Medulla oblongata (tissue), 1 donor: Measurements from ENCODE around the gene SLC39A11.

Experiments
- DNase-seq: peaks from one replicate; pipeline ENCODE4 v3.0.0-alpha.2; 2015; ENCODE audit errors: extremely low spot score

Gene SLC39A11

DNA sequence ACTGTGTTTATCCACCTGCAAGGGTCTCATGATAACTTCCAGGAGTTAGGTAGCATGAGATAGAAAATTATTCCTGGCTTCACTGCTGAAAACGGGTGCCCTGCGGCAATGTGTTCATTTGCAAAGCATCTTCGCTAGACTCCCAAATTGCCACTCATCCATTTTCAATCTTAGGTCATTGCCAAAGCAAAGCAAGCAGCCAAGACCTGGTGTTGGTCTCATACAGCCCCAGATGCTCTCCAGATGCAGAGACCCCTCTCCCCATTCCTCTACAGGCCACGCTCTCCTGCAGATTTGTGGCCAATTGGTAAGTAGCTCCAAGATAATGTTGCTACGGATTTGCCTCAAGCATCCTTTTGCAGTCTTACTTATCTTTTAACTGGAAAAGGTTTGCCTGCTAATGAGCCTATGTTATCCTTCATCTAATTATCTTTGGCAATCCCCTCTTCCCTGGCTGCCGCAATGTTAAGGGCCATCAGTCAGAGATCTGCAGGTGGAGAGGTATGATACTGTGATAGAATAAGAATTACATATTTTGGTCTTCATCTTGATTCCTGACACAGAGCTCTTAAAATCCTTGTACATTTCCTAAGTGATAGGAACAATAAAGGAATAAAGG lies 222.0 kb downstream of the SLC39A11 start:
- no peak for DNase-seq

DNA sequence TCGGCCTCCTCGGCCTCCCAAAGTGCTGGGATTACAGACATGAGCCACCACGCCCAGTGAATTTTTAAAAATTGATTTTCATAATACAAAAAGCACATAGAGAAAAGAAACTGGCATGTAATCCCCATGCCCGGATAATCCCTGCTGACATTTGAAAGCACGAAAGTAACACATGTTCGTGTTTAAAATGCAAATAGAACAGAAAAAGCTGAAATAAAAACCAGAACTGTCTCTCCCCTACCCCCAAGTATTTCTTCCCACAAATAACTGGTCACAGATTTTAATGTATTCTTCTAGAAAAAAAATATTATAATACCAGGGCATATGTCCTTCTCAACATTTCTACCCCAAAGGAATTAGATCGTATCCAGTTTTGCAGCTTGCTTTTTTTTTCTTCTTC lies 222.9 kb downstream of the SLC39A11 start:
- no peak for DNase-seq

DNA sequence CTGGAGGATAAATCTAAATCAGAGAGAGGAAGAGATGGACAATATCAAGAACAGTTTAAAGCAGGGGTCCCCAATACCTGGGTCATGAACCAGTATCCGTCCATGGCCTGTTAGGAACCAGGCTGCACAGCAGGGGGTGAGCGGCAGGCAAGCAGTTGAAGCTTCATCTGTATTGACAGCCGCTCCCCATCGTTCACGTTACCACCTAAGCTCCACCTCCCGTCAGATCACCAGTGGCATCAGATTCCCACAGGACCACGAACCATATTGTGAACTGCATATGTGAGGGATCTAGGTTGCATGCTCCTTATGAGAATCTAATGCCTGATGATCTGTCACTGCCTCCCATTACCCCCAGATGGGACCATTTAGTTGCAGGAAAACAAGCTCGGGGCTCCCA lies 226.5 kb downstream of the SLC39A11 start:
- DNase-seq: no peak

DNA sequence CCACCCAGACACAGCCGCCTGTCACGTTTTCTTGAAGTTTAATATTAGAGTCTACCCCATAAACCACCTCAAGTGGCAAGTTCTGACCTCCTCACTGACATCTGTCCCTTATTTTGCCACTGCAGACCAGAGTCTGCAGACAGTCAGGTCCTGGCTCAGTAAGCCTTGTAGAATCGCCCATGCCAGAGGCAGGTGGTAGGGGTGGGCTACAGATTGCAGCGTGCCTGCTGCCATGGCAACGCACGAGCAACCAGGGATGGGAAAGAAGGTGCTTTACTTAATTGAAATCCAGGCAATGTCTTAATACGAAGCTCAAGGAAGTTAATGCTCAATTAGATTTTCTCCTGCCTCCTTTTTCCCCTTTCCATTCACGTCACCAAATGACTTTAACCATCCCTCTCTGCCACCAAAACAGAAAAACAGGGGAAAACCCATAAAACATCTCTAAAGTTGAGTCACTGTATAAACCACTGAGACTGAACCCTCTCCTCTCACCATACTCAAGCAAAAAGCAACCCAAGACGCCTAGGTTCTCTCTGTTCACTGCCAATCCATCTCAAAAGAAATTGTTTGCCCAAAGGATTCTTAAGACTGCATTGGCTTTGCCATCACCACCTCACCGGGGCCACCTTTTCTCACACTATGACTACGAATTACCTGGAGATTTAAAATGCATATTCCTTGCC lies 228.8 kb downstream of the SLC39A11 start:
- DNase-seq: no peak

DNA sequence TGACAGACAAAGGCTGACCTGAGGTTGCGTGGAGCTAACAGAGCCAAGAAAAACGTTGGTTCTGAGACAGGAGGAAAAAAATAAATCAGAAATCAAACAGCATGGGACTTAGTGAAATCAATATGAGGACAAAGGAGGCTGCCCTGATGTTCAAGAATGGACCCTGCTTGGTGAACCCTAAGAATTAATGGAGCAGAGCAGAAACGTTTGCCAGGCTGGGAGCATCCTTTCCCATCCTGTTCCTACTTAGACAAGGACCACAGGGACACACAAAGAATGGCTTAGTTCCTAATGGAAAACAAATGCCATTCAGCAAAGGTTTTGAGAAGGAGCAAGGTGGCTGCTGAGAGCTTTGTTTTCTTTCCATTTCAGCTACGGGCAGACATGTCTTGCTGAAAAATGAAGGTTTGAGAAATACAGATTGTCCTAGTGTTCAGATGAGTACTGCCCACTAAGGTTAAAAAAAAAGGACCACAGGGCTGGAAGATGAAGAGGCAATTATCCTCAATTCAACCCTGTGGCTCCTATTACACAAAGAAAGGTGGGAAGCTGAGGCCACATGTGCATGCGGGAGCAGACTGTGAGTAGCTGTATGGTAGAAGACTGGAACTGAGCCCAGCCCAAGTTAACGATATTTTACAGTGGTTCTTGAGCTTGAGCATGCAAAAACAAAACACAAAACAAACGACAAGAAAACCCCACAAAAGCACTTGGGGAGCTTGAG lies 230.1 kb downstream of the SLC39A11 start:
- DNase-seq: no peak

DNA sequence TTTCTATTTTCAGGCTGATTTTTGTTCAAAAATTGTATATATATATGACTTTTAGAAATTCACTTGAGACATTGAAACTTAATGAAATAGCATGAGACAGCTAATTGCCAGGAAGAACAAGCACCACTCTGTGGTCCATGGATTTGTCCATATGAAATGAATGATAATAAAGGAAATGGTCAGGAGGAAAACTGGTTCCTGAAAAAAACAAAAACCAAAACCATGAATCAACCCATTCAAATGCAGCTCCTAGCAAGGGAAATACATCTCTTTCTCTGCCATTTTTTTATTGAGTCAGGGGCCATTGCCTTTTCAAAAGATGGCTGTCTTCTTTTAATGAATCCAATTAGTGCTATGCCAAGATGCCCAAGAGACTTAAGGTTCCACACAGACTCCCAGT lies 230.7 kb downstream of the SLC39A11 start:
- no peak for DNase-seq

DNA sequence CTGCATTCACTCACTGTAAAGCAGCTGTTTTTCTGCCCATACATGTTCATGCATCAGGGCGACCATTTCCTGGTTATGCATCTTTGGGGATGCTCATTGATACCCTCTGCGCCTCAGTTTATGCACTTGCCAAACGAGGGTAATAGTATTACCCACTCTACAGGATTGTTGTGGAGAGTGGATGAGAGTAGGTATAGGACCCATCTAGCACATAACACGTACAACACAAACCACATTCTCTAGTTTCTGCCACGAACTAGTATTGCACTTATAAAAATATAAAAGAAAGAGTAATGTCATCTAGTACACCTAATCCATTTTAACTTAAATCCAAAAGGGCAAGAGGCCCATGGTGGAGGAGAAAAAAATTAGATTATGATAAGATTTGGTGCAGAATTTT lies 231.7 kb downstream of the SLC39A11 start:
- no peak for DNase-seq

DNA sequence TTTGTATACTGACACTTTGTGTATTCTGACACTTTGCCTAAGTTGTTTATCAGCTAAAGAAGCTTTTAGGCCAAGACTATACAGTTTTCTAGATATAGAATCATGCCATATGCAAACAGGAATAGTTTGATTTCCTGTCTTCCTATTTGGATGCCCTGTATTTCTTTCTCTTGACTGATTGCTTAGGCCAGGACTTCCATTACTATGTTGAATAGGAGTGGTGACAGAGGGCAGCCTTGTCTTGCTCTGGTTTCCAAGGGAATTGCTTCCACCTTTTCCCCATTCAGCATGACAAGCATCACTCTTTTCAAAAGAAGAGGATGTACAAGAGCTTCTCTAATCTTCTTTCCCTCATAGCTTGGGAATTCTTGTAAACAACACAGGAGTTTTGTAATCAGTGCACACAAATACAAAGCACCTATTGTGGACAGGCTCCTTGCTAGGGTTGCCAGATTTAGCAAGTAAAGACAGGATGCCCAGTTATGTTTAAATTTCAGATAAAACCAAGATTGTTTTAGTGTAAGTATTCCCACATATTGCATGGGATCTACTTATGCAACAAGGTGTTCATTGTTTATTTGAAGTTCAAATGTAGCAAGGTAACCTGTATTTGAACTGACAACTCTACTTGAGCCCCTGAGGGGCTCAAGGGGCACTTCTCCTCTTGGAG lies 233.5 kb downstream of the SLC39A11 start:
- no peak for DNase-seq

DNA sequence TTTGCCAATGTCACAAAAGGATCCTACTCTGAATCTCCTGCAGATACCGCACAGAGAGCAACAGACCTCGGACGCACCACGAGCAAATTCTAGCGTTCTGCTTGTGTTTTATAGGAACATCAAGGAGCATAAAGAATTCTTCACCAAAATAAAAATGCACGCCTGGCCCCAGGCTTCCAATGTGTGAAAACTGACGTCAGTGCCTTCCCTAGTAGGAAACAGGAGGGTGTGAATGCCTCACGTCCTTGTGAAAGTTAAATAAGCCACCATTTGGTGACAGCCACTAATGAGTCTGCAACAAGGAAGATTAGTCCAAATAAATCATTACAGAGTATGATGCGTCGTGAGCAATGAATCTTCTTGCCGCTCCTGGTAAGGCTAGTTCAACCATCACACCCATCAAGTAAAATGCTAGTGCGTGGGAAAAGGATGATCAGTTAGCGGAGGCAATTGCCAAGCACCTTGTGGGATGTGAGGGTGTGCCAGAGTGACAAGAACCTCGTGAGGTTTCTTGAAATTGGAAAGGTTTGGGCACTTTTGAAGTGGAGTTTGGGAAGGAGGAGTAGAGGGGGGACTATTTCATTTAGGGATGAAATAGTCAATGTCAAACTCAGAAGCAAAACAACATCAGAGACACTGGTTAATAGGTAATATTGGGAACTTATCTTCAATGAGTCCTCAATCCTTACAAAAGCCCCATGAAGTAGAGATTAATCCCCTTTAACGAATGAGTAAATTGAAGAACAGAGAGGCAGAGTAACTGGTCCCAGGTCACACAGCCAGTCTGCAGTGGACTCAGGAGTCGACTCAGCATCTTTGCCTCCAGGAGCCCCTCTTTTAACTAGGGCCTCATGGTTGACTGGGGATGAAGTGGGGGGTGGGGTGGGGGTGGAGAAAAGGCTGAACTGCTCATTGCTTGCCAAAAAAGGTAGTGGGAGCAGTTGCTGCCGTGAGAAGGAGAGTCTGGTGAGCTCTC lies 238.8 kb downstream of the SLC39A11 start:
- no peak for DNase-seq

DNA sequence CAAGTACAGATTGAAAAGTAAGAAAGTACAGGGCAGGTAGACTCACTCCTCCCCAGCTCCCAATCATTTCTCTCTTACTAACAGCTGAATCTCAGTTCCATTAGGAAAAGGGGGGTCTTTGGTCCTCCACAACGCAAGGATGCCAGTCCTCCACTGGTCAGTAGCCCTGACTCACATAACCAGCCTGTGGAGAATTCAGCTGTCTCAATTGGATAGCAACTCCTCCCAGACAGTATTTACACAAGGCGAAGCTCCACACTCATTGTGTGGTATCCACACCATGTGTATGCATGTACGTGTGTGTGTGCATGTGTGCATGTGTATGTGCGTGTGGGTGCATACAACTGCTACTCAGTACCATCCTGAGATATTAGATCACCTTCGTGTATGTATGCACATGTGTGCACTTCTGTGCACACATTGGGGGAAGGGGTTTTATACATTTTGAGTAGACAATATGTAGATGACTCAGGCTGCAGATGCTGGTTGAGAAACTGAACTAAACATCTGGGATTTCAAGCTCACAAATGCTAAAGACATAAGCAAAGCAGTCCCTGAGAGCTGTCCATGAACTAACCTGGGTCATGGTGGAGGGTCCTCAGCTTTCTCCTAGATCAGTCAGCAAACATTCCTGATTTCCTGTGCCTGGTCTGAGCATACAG lies 240.1 kb downstream of the SLC39A11 start:
- DNase-seq: no peak

DNA sequence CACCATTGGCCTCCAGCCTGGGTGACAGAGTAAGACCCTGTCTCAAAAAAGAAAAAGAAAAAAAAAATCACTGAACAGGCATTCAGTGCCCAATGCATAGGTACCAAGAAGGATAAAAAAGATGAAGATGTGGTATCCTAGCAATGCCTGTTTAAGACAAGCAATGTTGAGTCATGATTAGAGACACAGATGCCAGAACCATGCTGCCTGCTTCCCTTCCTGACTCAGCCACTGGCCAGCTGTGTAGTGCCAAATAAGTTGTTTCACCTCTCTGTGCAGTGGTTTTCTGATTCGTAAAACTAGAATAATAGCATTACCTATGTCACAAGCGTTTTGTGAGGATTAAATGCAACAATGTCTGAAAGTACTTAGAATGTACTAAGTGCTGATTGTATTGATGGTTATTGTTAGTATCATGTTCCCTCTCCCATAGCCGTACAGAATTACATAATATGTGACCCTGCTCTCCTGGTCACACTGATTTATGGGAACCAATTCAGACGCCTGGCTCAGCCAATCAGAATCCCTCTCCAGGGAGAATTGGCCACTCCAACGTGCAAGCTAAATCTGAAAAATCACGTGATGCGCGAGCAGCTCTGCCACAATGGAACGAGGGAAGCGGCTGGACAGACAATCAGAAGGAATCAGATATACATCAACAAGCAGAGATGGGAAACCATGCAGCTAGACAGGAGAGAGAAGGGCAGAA lies 241.9 kb downstream of the SLC39A11 start:
- DNase-seq: no peak

DNA sequence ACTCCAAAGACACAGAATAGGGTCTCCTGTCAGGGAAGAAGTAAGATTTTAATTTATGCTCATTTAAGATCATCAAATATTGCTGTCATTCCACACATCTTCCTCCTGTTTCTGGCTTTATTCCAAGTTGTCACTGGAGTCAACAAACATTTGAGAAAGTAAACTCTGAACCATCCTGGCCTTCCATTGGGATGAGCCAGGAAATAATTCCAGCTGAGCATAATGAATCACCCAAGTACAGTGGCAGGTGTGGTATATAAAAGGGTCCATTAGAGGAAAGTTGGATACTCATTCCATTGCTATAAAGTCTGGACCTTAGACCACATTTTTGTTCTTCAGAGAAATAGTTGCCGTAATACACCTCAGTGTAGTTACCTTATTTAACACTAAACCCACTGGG lies 246.1 kb downstream of the SLC39A11 start:
- no peak for DNase-seq

DNA sequence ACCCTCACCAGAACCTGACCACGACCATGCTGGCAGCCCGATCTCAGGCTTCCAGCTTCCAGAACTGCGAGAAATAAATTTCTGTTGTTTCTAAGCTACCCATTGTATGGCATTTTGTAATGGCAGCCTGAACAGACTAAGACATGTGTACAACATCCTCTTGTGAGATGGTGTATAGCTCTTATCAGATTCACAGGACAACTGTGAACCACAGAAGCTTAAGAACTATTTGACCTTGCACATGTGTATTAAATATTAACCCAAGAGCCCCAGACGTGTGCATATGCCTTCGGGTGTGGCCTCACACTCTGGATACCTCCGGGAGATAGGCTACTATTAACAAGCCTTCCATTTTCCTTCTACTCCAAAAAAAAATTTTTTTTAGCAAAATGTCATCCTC lies 248.9 kb downstream of the SLC39A11 start:
- no peak for DNase-seq

DNA sequence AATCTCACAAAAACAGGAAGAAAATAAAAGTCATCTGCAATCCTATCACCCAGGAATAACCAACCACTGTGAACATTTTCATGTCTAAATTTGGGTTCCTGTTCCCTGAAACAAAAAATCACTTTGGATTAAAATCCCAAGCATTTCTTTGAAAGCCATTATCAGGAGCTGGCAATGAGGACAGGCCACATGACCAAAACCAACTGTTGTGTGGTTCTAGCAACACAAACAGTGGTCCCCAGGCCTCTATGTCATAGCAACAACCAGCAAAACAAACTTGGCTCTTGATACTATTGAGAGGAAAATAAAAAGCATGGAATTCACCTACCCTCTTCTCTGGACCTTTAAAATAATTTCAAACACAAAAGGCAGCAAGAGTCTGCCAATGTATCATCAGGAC lies 252.5 kb downstream of the SLC39A11 start:
- no peak for DNase-seq

DNA sequence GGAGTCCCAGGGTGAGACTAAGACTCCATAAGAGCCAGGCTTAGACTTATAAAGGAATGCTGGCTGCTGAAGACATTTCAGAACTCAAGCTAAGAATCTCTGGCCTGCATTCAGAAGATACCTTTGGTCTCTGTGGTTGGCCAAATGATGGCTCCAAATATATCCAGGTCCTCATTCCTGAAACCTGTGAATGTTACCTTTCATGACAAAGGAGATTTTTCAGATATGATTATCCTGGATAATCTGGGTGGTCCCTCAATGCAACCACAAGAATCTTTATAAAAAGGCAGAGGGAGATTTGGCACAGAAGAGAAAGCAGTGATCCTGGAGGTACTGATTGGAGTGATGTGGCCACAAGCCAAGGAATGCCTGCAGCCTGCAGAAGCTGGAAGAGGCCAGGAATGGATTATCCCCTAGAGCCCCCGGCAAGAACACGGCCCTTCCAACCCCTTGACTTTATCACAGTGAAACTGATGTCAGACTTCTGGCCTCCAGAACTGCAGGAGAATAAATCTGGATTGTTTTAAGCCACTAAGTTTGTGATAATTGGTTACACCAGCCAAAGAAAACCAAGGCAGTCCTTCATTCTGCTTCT lies 253.3 kb downstream of the SLC39A11 start:
- no peak for DNase-seq

DNA sequence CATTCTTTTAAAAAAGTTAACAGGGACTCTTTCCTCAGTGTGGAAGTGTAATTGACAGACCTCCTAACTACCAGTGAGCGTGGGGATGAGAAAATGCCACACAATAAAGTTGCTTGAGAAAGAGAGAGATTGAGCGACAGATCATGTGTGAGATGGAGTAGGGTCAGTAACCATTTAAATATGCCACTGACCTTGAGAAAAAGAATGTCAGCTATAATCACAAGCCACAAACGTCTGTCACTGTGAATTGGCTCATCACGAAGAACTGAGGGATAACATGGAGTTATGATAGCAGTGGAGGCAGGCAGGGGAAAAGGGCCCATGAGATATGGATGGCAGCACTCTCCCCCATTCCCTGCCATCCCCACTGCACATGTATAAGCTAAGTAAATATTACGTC lies 253.9 kb downstream of the SLC39A11 start:
- no peak for DNase-seq

DNA sequence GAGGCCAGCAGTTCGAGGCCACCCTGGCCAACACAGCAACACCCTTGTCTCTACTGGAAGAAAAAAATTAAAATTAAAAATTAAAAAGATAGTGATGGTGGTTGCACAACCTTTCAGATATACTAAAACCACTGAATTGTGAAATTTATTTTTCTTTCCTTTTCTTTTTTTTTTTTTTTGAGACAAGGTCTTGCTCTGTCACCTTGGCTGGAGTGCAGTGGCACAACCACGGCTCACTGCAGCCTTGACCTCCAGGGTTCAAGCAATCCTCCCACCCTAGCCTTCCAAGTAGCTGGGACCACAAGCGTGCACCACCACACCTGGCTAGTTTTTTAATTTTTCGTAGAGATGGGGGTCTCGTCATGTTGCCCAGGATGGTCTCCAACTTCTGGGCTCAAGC lies 254.4 kb downstream of the SLC39A11 start:
- DNase-seq: no peak

DNA sequence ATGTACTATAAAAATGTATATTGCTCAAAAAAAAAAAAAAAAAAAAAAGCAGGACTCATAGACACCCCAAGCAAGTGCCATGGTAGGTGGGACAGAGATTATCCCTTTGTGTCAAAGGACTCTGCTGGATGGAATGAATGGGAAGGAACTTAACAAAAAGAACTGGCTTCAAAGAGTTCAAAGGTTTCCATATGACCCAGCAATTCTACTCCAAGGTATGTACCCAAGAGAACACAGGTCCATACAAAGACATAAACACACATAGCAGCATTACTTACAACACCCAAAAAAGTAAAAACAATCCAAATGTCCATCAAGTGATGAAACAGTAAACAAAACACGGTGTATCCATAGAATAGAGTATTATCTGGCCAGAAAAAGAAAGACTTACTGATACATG lies 255.2 kb downstream of the SLC39A11 start:
- no peak for DNase-seq

DNA sequence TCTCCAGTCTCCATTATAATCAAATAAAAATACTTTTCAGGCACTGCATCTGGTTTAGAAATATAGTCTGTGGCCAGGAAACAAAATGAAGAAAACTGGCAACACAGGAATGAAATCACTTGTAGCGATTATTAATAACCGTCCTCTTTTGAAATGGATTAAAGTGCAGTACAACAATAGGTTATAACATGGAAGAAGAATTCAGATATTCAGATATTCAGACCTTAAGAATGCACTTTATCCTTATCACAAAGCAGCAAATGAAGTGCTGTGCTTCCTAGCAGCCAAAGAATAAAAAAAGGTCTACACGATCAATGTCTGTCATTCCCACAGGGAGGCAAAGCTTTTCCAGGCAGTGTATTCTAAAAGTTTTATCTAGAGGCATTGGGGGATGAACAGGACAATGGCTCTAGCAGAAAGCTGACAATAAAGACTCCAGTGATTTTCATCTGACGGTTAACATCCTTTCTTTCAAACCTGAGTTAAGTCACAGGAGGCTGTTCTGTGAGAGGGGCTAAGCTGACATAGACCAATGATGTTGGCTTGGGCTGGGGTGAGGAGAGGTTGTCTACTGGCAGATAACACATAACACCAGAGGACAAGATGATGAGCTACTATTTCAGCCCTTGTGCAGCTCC lies 259.2 kb downstream of the SLC39A11 start:
- no peak for DNase-seq
